Neural progenitor cell (in vitro differentiated cells): ENCODE data around the gene SDE2.
"Not testable (repeated sequence)": the region's sequence is repeated elsewhere in the genome, so short reads cannot be mapped to it uniquely, and the experiment has no call there.

Experiments used
- CTCF ChIP-seq: fragments of 200-600 bp; sonication (generic); IDR thresholded peaks from 2 replicates; pipeline ENCODE4 v1.5.1; 2017; ENCODE audit warnings: antibody characterized with exemption, mild to moderate bottlenecking
- EZH2 ChIP-seq: fragments of 200-600 bp; sonication (generic); IDR thresholded peaks from 2 replicates; pipeline ENCODE4 v1.6.1; 2017; ENCODE audit warnings: antibody characterized with exemption, mild to moderate bottlenecking, moderate library complexity

GRCh38 chr1:225969751-225970150 is 29.4 kb downstream of the SDE2 start:
- TF ChIP-seq EZH2, CTCF: not testable (repeated sequence)
